BE2C (cell line): ENCODE data around the gene ANXA7.

Experiments
- DNase-seq: peaks from one replicate; pipeline ENCODE4 v3.0.0-alpha.2; 2020
- H3K27me3 ChIP-seq: fragments of 250-450 bp; sonication (Bioruptor Pico); 2 replicates; pipeline ENCODE4 v1.5.1; 2020; ENCODE audit warnings: mild to moderate bottlenecking
- H3K36me3 ChIP-seq: fragments of 250-450 bp; sonication (Bioruptor Pico); 2 replicates; pipeline ENCODE4 v1.5.1; 2020; ENCODE audit warnings: mild to moderate bottlenecking
- H3K4me1 ChIP-seq: fragments of 250-450 bp; sonication (Bioruptor Pico); 2 replicates; pipeline ENCODE4 v1.5.1; 2020
- H3K4me3 ChIP-seq: 2 replicates; pipeline ENCODE4 v1.5.1; 2011; ENCODE audit warnings: low read depth, low read length
- H3K9me3 ChIP-seq: fragments of 250-450 bp; sonication (Bioruptor Pico); 2 replicates; pipeline ENCODE4 v1.5.1; 2020
- TF ChIP-seq, protein P1 (sequence below): IDR thresholded peaks from 2 replicates; pipeline ENCODE4 v1.5.1; 2012; ENCODE audit warnings: mild to moderate bottlenecking, low read depth, low read length

The ANXA7 gene

DNA sequence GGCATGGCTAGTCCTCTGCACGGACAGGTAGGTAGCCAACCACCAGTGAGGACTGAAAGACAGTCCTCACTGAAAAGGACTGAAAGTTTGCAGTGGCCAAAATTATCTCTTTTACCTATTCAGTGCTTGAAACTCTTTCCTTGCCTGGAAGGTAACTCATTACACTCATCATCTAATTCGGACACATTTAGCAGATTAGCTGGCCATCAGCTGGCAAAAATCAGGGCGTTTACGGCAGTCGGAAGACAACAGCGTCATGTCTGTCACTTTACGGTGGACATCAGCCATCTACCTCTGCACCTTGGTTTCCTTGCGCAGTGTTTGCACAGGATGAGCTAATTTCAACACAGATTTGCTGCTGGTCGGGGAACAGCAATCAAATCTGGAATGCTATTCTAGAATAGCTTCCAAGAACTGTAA is 740 bp downstream of the ANXA7 start:
- H3K36me3 ChIP-seq, result no peaks in the 10 kb centered on the region
- no peaks in the 10 kb centered on the region; the same call in 1 of the 2 replicates for H3K4me1 ChIP-seq
- peak; percentile 22 for DNase-seq
- peak overlapping the region; percentile 95 for H3K4me3 ChIP-seq
- no peaks in the 10 kb centered on the region for H3K9me3 ChIP-seq
- H3K27me3 ChIP-seq, result no peaks in the 10 kb centered on the region
- TF ChIP-seq, protein P1, sequence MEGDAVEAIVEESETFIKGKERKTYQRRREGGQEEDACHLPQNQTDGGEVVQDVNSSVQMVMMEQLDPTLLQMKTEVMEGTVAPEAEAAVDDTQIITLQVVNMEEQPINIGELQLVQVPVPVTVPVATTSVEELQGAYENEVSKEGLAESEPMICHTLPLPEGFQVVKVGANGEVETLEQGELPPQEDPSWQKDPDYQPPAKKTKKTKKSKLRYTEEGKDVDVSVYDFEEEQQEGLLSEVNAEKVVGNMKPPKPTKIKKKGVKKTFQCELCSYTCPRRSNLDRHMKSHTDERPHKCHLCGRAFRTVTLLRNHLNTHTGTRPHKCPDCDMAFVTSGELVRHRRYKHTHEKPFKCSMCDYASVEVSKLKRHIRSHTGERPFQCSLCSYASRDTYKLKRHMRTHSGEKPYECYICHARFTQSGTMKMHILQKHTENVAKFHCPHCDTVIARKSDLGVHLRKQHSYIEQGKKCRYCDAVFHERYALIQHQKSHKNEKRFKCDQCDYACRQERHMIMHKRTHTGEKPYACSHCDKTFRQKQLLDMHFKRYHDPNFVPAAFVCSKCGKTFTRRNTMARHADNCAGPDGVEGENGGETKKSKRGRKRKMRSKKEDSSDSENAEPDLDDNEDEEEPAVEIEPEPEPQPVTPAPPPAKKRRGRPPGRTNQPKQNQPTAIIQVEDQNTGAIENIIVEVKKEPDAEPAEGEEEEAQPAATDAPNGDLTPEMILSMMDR, result no peak

DNA sequence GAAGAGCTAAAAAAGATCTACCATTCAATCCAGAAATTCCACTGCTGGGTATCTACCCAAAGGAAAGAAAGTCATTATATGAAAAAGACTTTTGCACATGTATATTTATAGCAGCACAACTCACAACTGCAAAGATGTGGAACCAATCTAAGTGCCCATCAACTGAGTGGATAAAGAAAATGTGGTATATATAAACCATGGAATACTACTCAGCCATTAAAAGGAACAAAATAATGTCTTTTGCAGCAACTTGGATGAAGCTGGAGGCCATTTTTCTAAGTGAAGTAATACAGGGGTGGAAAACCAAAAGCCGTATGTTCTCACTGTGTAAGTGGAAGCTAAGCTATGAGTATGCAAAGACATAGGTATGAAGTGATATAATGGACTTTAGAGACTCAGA is 3.0 kb downstream of the ANXA7 start:
- Histone ChIP-seq H3K4me3 (no peak overlapping the region), H3K36me3 (no peaks in the 10 kb centered on the region), H3K4me1 (no peaks in the 10 kb centered on the region; the same call in 1 of the 2 replicates), H3K9me3 (no peaks in the 10 kb centered on the region), H3K27me3 (no peaks in the 10 kb centered on the region)
- no peak for DNase-seq
- TF ChIP-seq, protein P1, result no peak

DNA sequence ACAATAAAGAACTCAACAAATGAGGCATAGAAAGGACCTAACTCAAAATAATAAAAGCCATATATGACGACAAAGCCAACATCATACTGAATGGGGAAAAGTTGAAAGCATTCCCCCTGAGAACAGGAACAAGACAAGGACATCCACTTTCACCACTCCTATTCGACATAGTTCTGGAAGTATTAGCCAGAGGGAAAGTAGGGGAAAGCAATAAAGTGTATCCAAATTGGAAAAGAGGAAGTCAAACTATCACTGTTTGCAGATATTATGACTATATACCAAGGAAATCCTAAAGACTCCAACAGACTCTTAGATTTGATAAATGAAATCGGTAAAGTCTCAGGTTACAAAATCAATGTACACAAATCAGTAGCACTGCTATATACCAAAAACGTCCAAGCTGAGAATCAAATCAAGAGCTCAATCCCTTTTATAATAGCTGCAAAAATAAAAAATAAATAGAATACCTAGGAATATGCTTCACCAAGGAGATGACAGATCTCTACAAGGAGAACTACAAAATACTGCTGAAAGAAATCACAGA is 4.8 kb downstream of the ANXA7 start:
- no peaks in the 10 kb centered on the region for H3K9me3 ChIP-seq
- DNase-seq, result no peak
- TF ChIP-seq, protein P1, result no peak
- H3K4me1 ChIP-seq, result no peaks in the 10 kb centered on the region; the same call in 1 of the 2 replicates
- no peak overlapping the region for H3K4me3 ChIP-seq
- H3K27me3 ChIP-seq, result no peaks in the 10 kb centered on the region
- no peaks in the 10 kb centered on the region for H3K36me3 ChIP-seq

DNA sequence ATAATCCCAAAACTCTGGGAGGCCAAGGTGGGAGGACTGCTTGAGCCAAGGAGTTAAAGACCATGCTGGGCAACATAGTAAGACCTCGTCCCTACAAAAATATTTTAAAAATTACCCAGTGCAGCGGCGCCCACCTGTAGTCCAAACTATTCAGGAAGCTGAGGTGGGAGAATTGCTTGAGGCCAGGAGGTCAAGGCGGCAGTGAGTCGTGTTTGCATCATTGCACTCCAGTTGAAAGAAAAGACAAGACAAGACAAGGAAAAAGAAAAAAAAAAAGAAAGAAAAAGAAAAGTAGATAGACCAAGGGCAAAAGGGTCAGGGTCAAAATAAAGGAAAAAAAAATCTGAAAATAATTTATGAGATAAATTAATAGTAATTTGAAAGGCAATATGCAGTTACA is 5.8 kb downstream of the ANXA7 start:
- DNase-seq, result no peak
- Histone ChIP-seq H3K4me1 (no peaks in the 10 kb centered on the region; the same call in 1 of the 2 replicates), H3K9me3 (no peaks in the 10 kb centered on the region), H3K27me3 (no peaks in the 10 kb centered on the region), H3K4me3 (no peak overlapping the region), H3K36me3 (no peaks in the 10 kb centered on the region)
- TF ChIP-seq, protein P1, result no peak

DNA sequence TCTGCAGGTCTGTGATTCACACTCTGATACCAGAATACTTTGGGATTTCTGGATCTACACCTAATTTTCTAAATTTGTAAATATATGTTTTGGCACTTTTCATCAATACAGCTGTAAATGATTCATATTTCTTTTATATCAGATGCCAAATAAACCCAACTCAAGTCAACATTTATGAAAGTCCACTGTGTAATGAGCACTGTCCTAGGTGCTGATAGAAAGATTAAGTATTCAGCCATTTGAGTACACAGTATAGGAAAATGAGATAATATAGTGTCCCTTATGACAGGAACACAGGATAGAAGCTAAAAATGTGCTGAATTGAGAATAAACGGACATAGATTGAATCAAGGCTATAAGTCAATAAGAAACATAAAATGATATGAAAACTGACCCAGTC is 6.4 kb downstream of the ANXA7 start:
- Histone ChIP-seq H3K36me3 (no peaks in the 10 kb centered on the region), H3K4me3 (no peak overlapping the region), H3K4me1 (no peaks in the 10 kb centered on the region), H3K27me3 (no peaks in the 10 kb centered on the region), H3K9me3 (no peaks in the 10 kb centered on the region)
- TF ChIP-seq, protein P1, result no peak
- no peak for DNase-seq

DNA sequence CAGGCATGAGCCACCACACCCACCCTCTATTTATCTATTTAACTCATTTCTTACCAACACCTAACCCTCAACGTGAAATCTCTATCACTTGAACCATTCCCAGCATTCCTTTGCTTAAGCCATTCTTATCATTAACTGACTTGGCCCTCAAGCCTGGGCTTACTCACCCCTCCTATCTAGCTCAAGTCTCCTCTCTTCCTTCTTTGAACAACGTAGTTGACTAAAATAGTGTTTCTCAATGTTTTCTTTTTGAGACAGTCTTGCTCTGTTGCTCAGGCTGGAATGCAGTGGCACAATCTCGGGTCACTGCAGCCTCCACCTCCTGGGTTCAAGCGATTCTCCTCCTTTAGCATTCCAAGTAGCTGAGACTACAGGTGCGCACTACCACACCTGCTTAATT is 7.0 kb downstream of the ANXA7 start:
- H3K36me3 ChIP-seq, result no peaks in the 10 kb centered on the region
- no peak overlapping the region for H3K4me3 ChIP-seq
- no peak for DNase-seq
- TF ChIP-seq, protein P1, result no peak
- H3K27me3 ChIP-seq, result no peaks in the 10 kb centered on the region
- H3K9me3 ChIP-seq, result no peaks in the 10 kb centered on the region
- H3K4me1 ChIP-seq, result no peaks in the 10 kb centered on the region
